Activated T-cell treated with anti-CD3 and anti-CD28 coated beads for 4 hours (primary cell): Measurements from ENCODE around the gene CR1L.
"Not testable (repeated sequence)": the region's sequence is repeated elsewhere in the genome, so short reads cannot be mapped to it uniquely, and the experiment has no call there.

ENCODE experiments used
- DNase-seq: peaks from one replicate; pipeline ENCODE4 v3.0.0-alpha.2; 2020

The CR1L gene

GRCh38 chr1:207690551-207690950 lies 45.6 kb downstream of the CR1L start:
- DNase-seq: not testable (repeated sequence)

- DNase-seq: no peak
Measured at GRCh38 chr1:207691010-207691409, 46.1 kb downstream of the CR1L start.

- no peak for DNase-seq
Measured at GRCh38 chr1:207691841-207692240, 46.9 kb downstream of the CR1L start.

GRCh38 chr1:207692291-207692690 lies 47.4 kb downstream of the CR1L start:
- DNase-seq: not testable (repeated sequence)

- no peak for DNase-seq
Measured at GRCh38 chr1:207695891-207696290, 51.0 kb downstream of the CR1L start.

GRCh38 chr1:207698822-207699483 lies 54.0 kb downstream of the CR1L start:
- DNase-seq: no peak

- DNase-seq: no peak
Measured at GRCh38 chr1:207702317-207702716, 57.4 kb downstream of the CR1L start.

- no peak for DNase-seq
Measured at GRCh38 chr1:207703712-207704111, 58.8 kb downstream of the CR1L start.

GRCh38 chr1:207708004-207708403 lies 63.1 kb downstream of the CR1L start:
- not testable (repeated sequence) for DNase-seq

- no peak for DNase-seq
Measured at GRCh38 chr1:207711285-207711684, 66.4 kb downstream of the CR1L start.

- not testable (repeated sequence) for DNase-seq
Measured at GRCh38 chr1:207712701-207713100, 67.8 kb downstream of the CR1L start.

- DNase-seq: no peak
Measured at GRCh38 chr1:207713529-207713928, 68.6 kb downstream of the CR1L start.

- no peak for DNase-seq
Measured at GRCh38 chr1:207719234-207719633, 74.3 kb downstream of the CR1L start.

- DNase-seq: not testable (repeated sequence)
Measured at GRCh38 chr1:207728200-207728858, 83.4 kb downstream of the CR1L start.

- not testable (repeated sequence) for DNase-seq
Measured at GRCh38 chr1:207737503-207738157, 92.7 kb downstream of the CR1L start.

GRCh38 chr1:207738158-207738659 lies 93.3 kb downstream of the CR1L start:
- DNase-seq: not testable (repeated sequence)

- no peak for DNase-seq
Measured at GRCh38 chr1:207740207-207740606, 95.3 kb downstream of the CR1L start.

GRCh38 chr1:207742850-207743555 lies 98.1 kb downstream of the CR1L start:
- no peak for DNase-seq

- DNase-seq: no peak
Measured at GRCh38 chr1:207744000-207744534, 99.1 kb downstream of the CR1L start.

- DNase-seq: no peak
Measured at GRCh38 chr1:207745285-207745684, 100.4 kb downstream of the CR1L start.

- no peak for DNase-seq
Measured at GRCh38 chr1:207745839-207746767, 101.2 kb downstream of the CR1L start.
